H9 (cell line): ENCODE data around the gene DIS3L2. TPM values are rescaled to one million over a fixed set of nuclear protein-coding genes. Genes with fewer than 3 reads are reported as not detected.

ENCODE experiments used
- DNase-seq: peaks from one replicate; pipeline ENCODE4 v3.0.0-alpha.2; 2017
- H2AFZ ChIP-seq: one replicate; pipeline ENCODE4 v1.6.1; 2013; ENCODE audit warnings: mild to moderate bottlenecking, low read length, control low read depth, moderate library complexity
- H2AK5ac ChIP-seq: 2 replicates; pipeline ENCODE4 v1.6.1; 2013; ENCODE audit warnings: low read length, control low read depth, mixed read lengths; ENCODE audit not compliant: insufficient read length
- H2BK120ac ChIP-seq: one replicate; pipeline ENCODE4 v1.6.1; 2013; ENCODE audit warnings: low read depth, mild to moderate bottlenecking, low read length, control low read depth, inconsistent platforms; ENCODE audit not compliant: poor library complexity, severe bottlenecking
- H2BK12ac ChIP-seq: 2 replicates; pipeline ENCODE4 v1.6.1; 2013; ENCODE audit warnings: low read length, control low read depth, mixed read lengths, low read depth; ENCODE audit not compliant: insufficient read length
- H2BK15ac ChIP-seq: 2 replicates; pipeline ENCODE4 v1.6.1; 2013; ENCODE audit warnings: low read depth, low read length, control low read depth
- H2BK20ac ChIP-seq: one replicate; pipeline ENCODE4 v1.6.1; 2013; ENCODE audit warnings: low read depth, mild to moderate bottlenecking, low read length, control low read depth, inconsistent platforms; ENCODE audit not compliant: poor library complexity, severe bottlenecking
- H2BK5ac ChIP-seq: 2 replicates; pipeline ENCODE4 v1.6.1; 2013; ENCODE audit warnings: low read length, control low read depth, mixed read lengths; ENCODE audit not compliant: insufficient read length
- H3K14ac ChIP-seq: 2 replicates; pipeline ENCODE4 v1.6.1; 2013; ENCODE audit warnings: low read length, control low read depth; ENCODE audit not compliant: insufficient read depth
- H3K18ac ChIP-seq: 2 replicates; pipeline ENCODE4 v1.6.1; 2013; ENCODE audit warnings: low read depth, mild to moderate bottlenecking, mixed read lengths, low read length, control low read depth; ENCODE audit not compliant: insufficient read length
- H3K23ac ChIP-seq: 2 replicates; pipeline ENCODE4 v1.6.1; 2013; ENCODE audit warnings: low read length, control low read depth, mixed read lengths, low read depth; ENCODE audit not compliant: insufficient read length
- H3K23me2 ChIP-seq: 2 replicates; pipeline ENCODE4 v1.6.1; 2013; ENCODE audit warnings: low read depth, mild to moderate bottlenecking, mixed read lengths, low read length, control low read depth; ENCODE audit not compliant: insufficient read length, poor library complexity, severe bottlenecking
- H3K27ac ChIP-seq: 2 replicates; pipeline ENCODE4 v1.5.1; 2013; ENCODE audit warnings: low read length, control low read depth, mixed read lengths, low read depth; ENCODE audit not compliant: insufficient read length
- H3K27me3 ChIP-seq: 2 replicates; pipeline ENCODE4 v1.6.1; 2013; ENCODE audit warnings: low read length, control low read depth, inconsistent platforms; ENCODE audit not compliant: insufficient read depth
- H3K4ac ChIP-seq: 2 replicates; pipeline ENCODE4 v1.6.1; 2013; ENCODE audit warnings: low read depth, mild to moderate bottlenecking, control low read depth, inconsistent platforms, low read length, moderate library complexity
- H3K4me1 ChIP-seq: 2 replicates; pipeline ENCODE4 v1.6.1; 2013; ENCODE audit warnings: low read length, control low read depth, inconsistent platforms; ENCODE audit not compliant: insufficient read depth
- H3K4me2 ChIP-seq: 2 replicates; pipeline ENCODE4 v1.6.1; 2013; ENCODE audit warnings: low read length, control low read depth, mixed read lengths; ENCODE audit not compliant: insufficient read length, insufficient read depth
- H3K56ac ChIP-seq: 2 replicates; pipeline ENCODE4 v1.6.1; 2013; ENCODE audit warnings: low read depth, mild to moderate bottlenecking, mixed read lengths, low read length, control low read depth; ENCODE audit not compliant: insufficient read length
- H3K79me1 ChIP-seq: 2 replicates; pipeline ENCODE4 v1.6.1; 2013; ENCODE audit warnings: low read depth, mild to moderate bottlenecking, moderate library complexity, low read length, control low read depth, inconsistent platforms; ENCODE audit not compliant: insufficient read depth, poor library complexity, severe bottlenecking
- H3K79me2 ChIP-seq: 2 replicates; pipeline ENCODE4 v1.6.1; 2013; ENCODE audit warnings: low read length, control low read depth, inconsistent platforms; ENCODE audit not compliant: insufficient read depth
- H3K9ac ChIP-seq: 2 replicates; pipeline ENCODE4 v1.6.1; 2013; ENCODE audit warnings: low read length, control low read depth, mixed read lengths; ENCODE audit not compliant: insufficient read length; ENCODE audit errors: extremely low read depth
- H3K9me3 ChIP-seq: one replicate; pipeline ENCODE4 v1.6.1; 2013; ENCODE audit warnings: low read depth, low read length, inconsistent platforms; ENCODE audit not compliant: control insufficient read depth
- H3T11ph ChIP-seq: one replicate; pipeline ENCODE4 v1.6.1; 2013; ENCODE audit warnings: mild to moderate bottlenecking, low read length, control low read depth, inconsistent platforms
- H4K20me1 ChIP-seq: one replicate; pipeline ENCODE4 v1.6.1; 2013; ENCODE audit not compliant: control insufficient read depth, insufficient read length, insufficient read depth
- H4K5ac ChIP-seq: 2 replicates; pipeline ENCODE4 v1.6.1; 2013; ENCODE audit warnings: low read depth, mild to moderate bottlenecking, mixed read lengths, low read length, control low read depth; ENCODE audit not compliant: insufficient read length
- H4K8ac ChIP-seq: replicated peaks from 2 replicates; pipeline ENCODE4 v1.6.1; 2013; ENCODE audit warnings: low read length, control low read depth, mixed read lengths, low read depth; ENCODE audit not compliant: insufficient read length
- H4K91ac ChIP-seq: 2 replicates; pipeline ENCODE4 v1.6.1; 2013; ENCODE audit warnings: low read depth, mild to moderate bottlenecking, moderate library complexity, mixed read lengths, low read length, control low read depth; ENCODE audit not compliant: insufficient read length
- H3K27ac Mint-ChIP-seq, 3 experiments: 2 replicates in 2 of 3; 3 replicates in 1 of 3; pipeline ENCODE4 v1.8.0; 2020 to 2021; ENCODE audit warnings: mixed read lengths in 3 of 3, mild to moderate bottlenecking in 1 of 3, moderate library complexity in 1 of 3
- H3K27me3 Mint-ChIP-seq: 2 replicates; pipeline ENCODE4 v1.8.0; 2021; ENCODE audit warnings: low read depth, mild to moderate bottlenecking, moderate library complexity, mixed read lengths
- H3K36me3 Mint-ChIP-seq, 3 experiments: 2 replicates in 2 of 3; 3 replicates in 1 of 3; pipeline ENCODE4 v1.8.0; 2020 to 2021; ENCODE audit warnings: low read depth in 3 of 3, mixed read lengths in 3 of 3; ENCODE audit not compliant: insufficient read depth in 1 of 3
- H3K4me1 Mint-ChIP-seq, 2 experiments: 2 replicates each; pipeline ENCODE4 v1.8.0; 2020; ENCODE audit warnings: mixed read lengths in 2 of 2
- H3K4me3 Mint-ChIP-seq, 2 experiments: 2 replicates in 1 of 2; 3 replicates in 1 of 2; pipeline ENCODE4 v1.8.0; 2020 to 2021; ENCODE audit warnings: mild to moderate bottlenecking in 2 of 2, mixed read lengths in 2 of 2, moderate library complexity in 1 of 2
- H3K9me3 Mint-ChIP-seq, 2 experiments: 2 replicates in 1 of 2; 3 replicates in 1 of 2; pipeline ENCODE4 v1.8.0; 2020; ENCODE audit warnings: mild to moderate bottlenecking in 2 of 2, mixed read lengths in 2 of 2, moderate library complexity in 1 of 2
- WGBS: extraction: QIAGEN DNeasy Blood & Tissue Kit; methylation state at CpG from one replicate; pipeline ENCODE4 v1.1.7; 2013; ENCODE audit warnings: missing lambda C conversion rate, low lambda C conversion rate, mixed read lengths; ENCODE audit not compliant: insufficient read length; ENCODE audit errors: extremely low coverage; 5-methylcytosine and 5-hydroxymethylcytosine counted together
- total RNA-seq: library from RNA; stranded (reverse); gene quantifications from 2 replicates; pipeline ENCODE4 v1.2.1, GENCODE V29; 2021
- TF ChIP-seq, protein P1 (sequence below): fragments of 200-600 bp; sonication (generic); conservative IDR thresholded peaks from 3 replicates; pipeline ENCODE4 v1.8.0; 2021; ENCODE audit warnings: antibody characterized with exemption, mild to moderate bottlenecking

Gene DIS3L2
- total RNA-seq, 1 experiment from 2014 or later, result 28.1 TPM

GRCh38 chr2:231922311-231923009 is 39.1 kb upstream of the DIS3L2 start:
- Mint-ChIP-seq H3K4me3 (no peak overlapping the region), H3K4me1 (peaks cover 16 to 19% of the 10 kb centered on the region in 2 experiments)
- no peak overlapping the region for H3K4me2 ChIP-seq

More at GRCh38 chr2:231922311-231923009, 39.1 kb upstream of the DIS3L2 start:
- Histone ChIP-seq H3K27me3 (peaks cover 15% of the 10 kb centered on the region; the same call in 1 of the 2 replicates), H3K79me2 (no peaks in the 10 kb centered on the region), H2AFZ (no peak overlapping the region), H3K23me2 (peaks cover 21% of the 10 kb centered on the region), H2BK5ac (no peak overlapping the region), H2AK5ac (no peak overlapping the region), H3K14ac (no peak overlapping the region), H3K18ac (no peak overlapping the region), H4K91ac (no peak overlapping the region), H3K23ac (no peak overlapping the region), H3K4me1 (no peaks in the 10 kb centered on the region; the same call in 1 of the 2 replicates), H3K56ac (no peak overlapping the region), H3K79me1 (no peaks in the 10 kb centered on the region), H3K4ac (no peak overlapping the region), H2BK120ac (no peak overlapping the region), H3K9ac (no peak overlapping the region), H3K27ac (no peak overlapping the region), H3T11ph (no peak overlapping the region), H4K20me1 (no peaks in the 10 kb centered on the region), H3K9me3 (no peaks in the 10 kb centered on the region), H2BK12ac (no peak overlapping the region), H4K8ac (no peak overlapping the region), H2BK20ac (no peak overlapping the region), H4K5ac (no peak overlapping the region), H2BK15ac (no peak overlapping the region)
- peaks cover 39% of the 10 kb centered on the region for H3K27me3 Mint-ChIP-seq
- H3K9me3 Mint-ChIP-seq, result no peaks in the 10 kb centered on the region
- no peaks in the 10 kb centered on the region for H3K36me3 Mint-ChIP-seq
- TF ChIP-seq, protein P1, sequence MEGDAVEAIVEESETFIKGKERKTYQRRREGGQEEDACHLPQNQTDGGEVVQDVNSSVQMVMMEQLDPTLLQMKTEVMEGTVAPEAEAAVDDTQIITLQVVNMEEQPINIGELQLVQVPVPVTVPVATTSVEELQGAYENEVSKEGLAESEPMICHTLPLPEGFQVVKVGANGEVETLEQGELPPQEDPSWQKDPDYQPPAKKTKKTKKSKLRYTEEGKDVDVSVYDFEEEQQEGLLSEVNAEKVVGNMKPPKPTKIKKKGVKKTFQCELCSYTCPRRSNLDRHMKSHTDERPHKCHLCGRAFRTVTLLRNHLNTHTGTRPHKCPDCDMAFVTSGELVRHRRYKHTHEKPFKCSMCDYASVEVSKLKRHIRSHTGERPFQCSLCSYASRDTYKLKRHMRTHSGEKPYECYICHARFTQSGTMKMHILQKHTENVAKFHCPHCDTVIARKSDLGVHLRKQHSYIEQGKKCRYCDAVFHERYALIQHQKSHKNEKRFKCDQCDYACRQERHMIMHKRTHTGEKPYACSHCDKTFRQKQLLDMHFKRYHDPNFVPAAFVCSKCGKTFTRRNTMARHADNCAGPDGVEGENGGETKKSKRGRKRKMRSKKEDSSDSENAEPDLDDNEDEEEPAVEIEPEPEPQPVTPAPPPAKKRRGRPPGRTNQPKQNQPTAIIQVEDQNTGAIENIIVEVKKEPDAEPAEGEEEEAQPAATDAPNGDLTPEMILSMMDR, result no peak
- DNase-seq, result no peak
- no peak overlapping the region for H3K27ac Mint-ChIP-seq
- WGBS, result no CpG with 5 or more reads among the region's 15 CpGs
